NCI-H2029 treated with DMSO at 0.1 percent for 48 hours (cell line): ENCODE measurements around the gene ZNF101.

Experiments
- DNase-seq: peaks from one replicate; lab custom pipeline; 2025; lab: John Stamatoyannopoulos, UW

The ZNF101 gene

GRCh38 chr19:19642506-19643157, 26.0 kb upstream of the ZNF101 start:
- DNase-seq, result no peak

- DNase-seq, result peak; percentile 45
Measured at GRCh38 chr19:19643158-19644053, 25.2 kb upstream of the ZNF101 start, which contains the start of gene GMIP. TSS of gene GMIP (minus strand) at chr19:19643657. CDS start at chr19:19643529, 128 bp downstream.

GRCh38 chr19:19644054-19644388, 24.6 kb upstream of the ZNF101 start:
- no peak for DNase-seq

- no peak for DNase-seq
Measured at GRCh38 chr19:19645233-19645870, 23.3 kb upstream of the ZNF101 start.

- DNase-seq, result no peak
Measured at GRCh38 chr19:19647037-19647835, 21.4 kb upstream of the ZNF101 start.

- no peak for DNase-seq
Measured at GRCh38 chr19:19649155-19649554, 19.5 kb upstream of the ZNF101 start.

GRCh38 chr19:19649580-19649995, 19.1 kb upstream of the ZNF101 start:
- DNase-seq, result no peak

GRCh38 chr19:19650331-19650730, 18.3 kb upstream of the ZNF101 start:
- no peak for DNase-seq

- DNase-seq, result no peak
Measured at GRCh38 chr19:19651076-19651475, 17.6 kb upstream of the ZNF101 start.

GRCh38 chr19:19652482-19653295, 15.9 kb upstream of the ZNF101 start:
- DNase-seq, result no peak

GRCh38 chr19:19653597-19654147, 15.0 kb upstream of the ZNF101 start:
- DNase-seq, result no peak

GRCh38 chr19:19654441-19654840, 14.2 kb upstream of the ZNF101 start:
- DNase-seq, result no peak

GRCh38 chr19:19655051-19655594, 13.5 kb upstream of the ZNF101 start:
- DNase-seq, result no peak

- DNase-seq, result no peak
Measured at GRCh38 chr19:19655641-19656343, 12.8 kb upstream of the ZNF101 start.

GRCh38 chr19:19656451-19657396, 11.9 kb upstream of the ZNF101 start:
- DNase-seq, result no peak

- DNase-seq, result no peak
Measured at GRCh38 chr19:19657397-19657783, 11.2 kb upstream of the ZNF101 start.

GRCh38 chr19:19659646-19660245, 8.9 kb upstream of the ZNF101 start:
- no peak for DNase-seq

- no peak for DNase-seq
Measured at GRCh38 chr19:19661141-19661674, 7.4 kb upstream of the ZNF101 start.
